Right lobe of liver (tissue), 6 donors: ENCODE data around the gene ADPRH. TPM values are rescaled to one million over a fixed set of nuclear protein-coding genes. Genes with fewer than 3 reads are reported as not detected.
A peak's percentile ranks its signal among the peaks of the same experiment; 100 is the strongest.

Source experiments
- ATAC-seq, 4 donors: fragments of 200-7000 bp; cut with Tn5 transposase; one replicate each; pipeline ENCODE4 v1.9.1; 2020; ENCODE audit warnings: mild to moderate bottlenecking in 4 of 4, moderate library complexity in 4 of 4
- DNase-seq, 3 donors: peaks; one replicate each; pipeline ENCODE4 v3.0.0-alpha.2; 2020
- H3K27ac ChIP-seq, 3 donors: fragments of 200-600 bp; one replicate each; pipeline ENCODE4 v1.8.0; 2022
- H3K27me3 ChIP-seq, 2 donors: fragments of 200-600 bp; one replicate each; pipeline ENCODE4 v1.8.0; 2022
- H3K36me3 ChIP-seq, 4 donors: fragments of 200-600 bp; sonication (generic) in 1 of 4; one replicate each; pipeline versions ENCODE4 v1.5.1 to v1.8.0; 2017 to 2022; ENCODE audit warnings: control low read depth in 1 of 4
- H3K4me1 ChIP-seq, 4 donors: fragments of 200-600 bp; sonication (generic) in 1 of 4; one replicate each; pipeline versions ENCODE4 v1.5.1 to v1.8.0; 2017 to 2022; ENCODE audit warnings: control low read depth in 1 of 4
- H3K4me3 ChIP-seq, 3 donors: fragments of 200-600 bp; one replicate each; pipeline ENCODE4 v1.8.0; 2022
- H3K9me3 ChIP-seq, 4 donors: fragments of 200-600 bp; sonication (generic) in 1 of 4; one replicate each; pipeline versions ENCODE4 v1.5.1 to v1.8.0; 2017 to 2022; ENCODE audit warnings: control low read depth in 1 of 4
- POLR2A ChIP-seq: fragments of 450-650 bp; IDR thresholded peaks from one replicate; pipeline ENCODE4 v1.6.1; 2017; ENCODE audit warnings: antibody characterized with exemption, mild to moderate bottlenecking
- WGBS: methylation state at CpG from one replicate; pipeline ENCODE4 v1.1.6; 2018; ENCODE audit warnings: low coverage, low lambda C conversion rate; ENCODE audit not compliant: insufficient coverage; ENCODE audit errors: missing lambda C conversion rate; 5-methylcytosine and 5-hydroxymethylcytosine counted together
- intact Hi-C, 2 donors: fragments of 100-400 bp; cut with DNase I; formaldehyde crosslinking; loops; one replicate each; pipeline versions ENCODE4 v1.11.2 to v1.14.1; 2022
- total RNA-seq, 6 experiments: library from RNA; depleted of rRNA in 2 of 6; stranded (reverse); fragments of >200 nt in 2 of 6; fragmentation: NEBNext Ultra II Directional in 3 of 6; extraction: Animal tissue kit (Norgen Biotek cat#: 25700) in 3 of 6; gene quantifications; one replicate each; pipeline versions ENCODE4 v1.1.0 to v1.2.4, GENCODE V29; 2016 to 2023
- TF ChIP-seq, protein P1 (sequence below), 4 donors: fragments of 200-600 bp in 3 of 4; fragments of 450-650 bp in 1 of 4; IDR thresholded peaks; one replicate each; pipeline versions ENCODE4 v1.5.1 to v1.8.0; 2016 to 2022; ENCODE audit warnings: antibody characterized with exemption in 4 of 4, mild to moderate bottlenecking in 2 of 4
- donor health status: DM: no; HTN: yes; CAD: no.
- donor health status: DM: no; HTN: no; CAD: no.
- donor health status: DM: no; HTN: no; CAD: no.
- donor health status: DM: no; HTN: yes; CAD: no.
- donor health status: DM: no; HTN: yes; CAD: no.

The ADPRH gene
- total RNA-seq, 6 experiments from 2014 or later: 2.5 to 3.8 (median 2.8) TPM

DNA sequence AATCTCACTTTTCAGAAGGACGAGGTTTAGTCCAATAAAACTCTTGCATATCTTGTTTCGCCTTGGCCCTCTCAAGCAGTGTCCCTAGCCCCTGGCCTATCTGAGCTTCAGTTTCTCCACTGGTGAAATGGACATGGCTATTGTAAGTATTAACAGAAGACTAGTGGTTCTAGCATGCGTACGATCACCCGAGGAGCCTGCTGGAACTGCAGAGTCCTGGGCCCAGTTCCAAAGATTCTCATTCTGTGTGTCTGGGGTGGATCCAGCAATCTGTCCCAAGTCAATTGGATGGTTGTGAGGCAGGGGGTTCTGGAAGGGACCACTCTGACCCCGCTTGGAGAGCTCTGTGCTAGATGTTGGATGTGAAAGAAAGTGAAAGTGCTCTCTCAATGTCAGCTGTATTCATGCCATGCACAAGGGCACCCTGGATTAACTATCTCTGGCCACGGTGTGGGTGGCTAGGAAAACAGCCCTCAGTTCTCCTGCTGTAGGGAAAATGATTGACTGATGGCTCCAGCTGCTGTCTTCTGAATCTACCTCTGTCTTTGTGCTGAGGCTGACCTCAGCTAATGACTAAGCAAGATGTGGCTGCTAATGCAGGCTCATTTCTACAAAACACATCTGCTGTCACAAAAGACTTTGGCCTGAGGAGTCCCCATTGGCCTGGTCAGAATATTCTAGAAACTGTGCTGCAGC lies 16.5 kb downstream of the ADPRH start:
- peaks cover 0 to 24% (median 10%) of the 10 kb centered on the region in 4 donors for H3K4me1 ChIP-seq
- no peaks in the 10 kb centered on the region for H3K9me3 ChIP-seq
- WGBS: 76% methylated on average over 6 of the region's 7 CpGs
- H3K27me3 ChIP-seq: no peaks in the 10 kb centered on the region
- intact Hi-C loops: no loop called here
- DNase-seq (no peak), ATAC-seq (peak; percentile 28 to 57 (median 43))
- H3K36me3 ChIP-seq: no peaks in the 10 kb centered on the region
- peak overlapping the region in 2 of 3 donors; percentile 7 to 13 for H3K27ac ChIP-seq
- TF ChIP-seq POLR2A: no peak
- TF ChIP-seq, protein P1, sequence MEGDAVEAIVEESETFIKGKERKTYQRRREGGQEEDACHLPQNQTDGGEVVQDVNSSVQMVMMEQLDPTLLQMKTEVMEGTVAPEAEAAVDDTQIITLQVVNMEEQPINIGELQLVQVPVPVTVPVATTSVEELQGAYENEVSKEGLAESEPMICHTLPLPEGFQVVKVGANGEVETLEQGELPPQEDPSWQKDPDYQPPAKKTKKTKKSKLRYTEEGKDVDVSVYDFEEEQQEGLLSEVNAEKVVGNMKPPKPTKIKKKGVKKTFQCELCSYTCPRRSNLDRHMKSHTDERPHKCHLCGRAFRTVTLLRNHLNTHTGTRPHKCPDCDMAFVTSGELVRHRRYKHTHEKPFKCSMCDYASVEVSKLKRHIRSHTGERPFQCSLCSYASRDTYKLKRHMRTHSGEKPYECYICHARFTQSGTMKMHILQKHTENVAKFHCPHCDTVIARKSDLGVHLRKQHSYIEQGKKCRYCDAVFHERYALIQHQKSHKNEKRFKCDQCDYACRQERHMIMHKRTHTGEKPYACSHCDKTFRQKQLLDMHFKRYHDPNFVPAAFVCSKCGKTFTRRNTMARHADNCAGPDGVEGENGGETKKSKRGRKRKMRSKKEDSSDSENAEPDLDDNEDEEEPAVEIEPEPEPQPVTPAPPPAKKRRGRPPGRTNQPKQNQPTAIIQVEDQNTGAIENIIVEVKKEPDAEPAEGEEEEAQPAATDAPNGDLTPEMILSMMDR (IDR thresholded peaks at IDR 0.05): no peak
- peak overlapping the region in 1 of 3 donors; percentile 1 for H3K4me3 ChIP-seq

DNA sequence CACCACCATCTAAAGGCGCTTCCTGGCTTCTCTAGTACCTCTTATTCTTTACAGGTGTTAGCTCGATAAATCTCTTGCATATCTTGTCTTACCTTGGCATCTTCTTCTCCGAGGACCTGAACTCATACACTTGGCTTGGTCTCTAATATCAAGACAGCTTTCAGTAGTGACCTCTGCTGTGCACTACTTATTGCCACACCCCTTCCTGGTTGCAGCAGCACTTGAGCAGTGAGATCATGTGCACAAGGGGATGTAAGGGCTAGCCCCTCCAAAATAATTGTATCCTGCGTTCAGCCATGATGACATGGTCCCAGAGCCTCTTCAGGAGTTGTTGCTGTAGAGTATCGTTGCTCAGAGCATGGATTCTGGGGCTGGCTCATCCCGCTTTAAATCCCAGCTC lies 17.1 kb downstream of the ADPRH start:
- intact Hi-C loops: no loop called here
- ATAC-seq (peak in 2 of 4 donors; percentile 9 to 10), DNase-seq (no peak)
- Histone ChIP-seq H3K4me3 (no peak overlapping the region), H3K4me1 (peaks cover 0 to 24% (median 10%) of the 10 kb centered on the region in 4 donors), H3K27ac (peak overlapping the region in 1 of 3 donors; percentile 87), H3K9me3 (no peaks in the 10 kb centered on the region), H3K27me3 (no peaks in the 10 kb centered on the region), H3K36me3 (no peaks in the 10 kb centered on the region)
- WGBS: 83% methylated on average over 3 of the region's 6 CpGs
- no peak for TF ChIP-seq POLR2A
- TF ChIP-seq, protein P1 (IDR thresholded peaks at IDR 0.05): no peak

DNA sequence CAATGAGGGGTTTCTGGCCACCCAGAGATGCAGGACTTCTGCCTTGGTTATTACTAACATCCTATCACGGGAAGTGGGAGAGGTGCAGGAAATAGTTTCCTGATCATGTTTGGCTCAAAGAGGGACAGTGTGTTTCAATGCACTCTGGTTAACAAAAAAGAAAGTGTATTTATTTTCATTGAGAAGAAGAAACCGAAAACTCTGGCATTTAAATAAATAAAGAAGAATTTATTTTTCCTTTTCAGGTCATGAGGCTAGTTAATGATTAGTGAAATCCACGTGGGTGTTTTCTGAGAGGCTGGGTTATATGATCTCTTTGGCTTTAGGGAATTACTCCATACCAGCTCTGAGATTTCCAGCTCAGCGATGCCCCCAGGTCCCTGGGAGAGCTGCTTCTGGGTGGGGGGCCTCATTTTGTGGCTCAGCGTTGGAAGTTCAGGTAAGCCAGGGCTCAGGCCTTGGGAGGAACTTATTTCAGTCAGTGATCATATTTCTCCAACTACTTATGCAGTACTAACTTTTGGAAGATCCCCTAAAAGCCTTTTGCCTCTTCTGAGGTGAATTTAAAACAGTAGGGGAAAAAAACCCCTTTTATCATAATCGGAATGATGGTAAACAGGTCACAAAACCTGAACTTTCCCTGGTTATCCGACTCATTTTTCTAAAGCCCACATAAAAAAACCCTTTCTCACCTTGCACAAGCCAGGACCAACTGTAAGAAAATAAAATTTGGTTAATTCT lies 18.4 kb downstream of the ADPRH start, which contains the start of gene PLA1A:
Gene PLA1A, plus strand, starts transcription at position 338 of the 741 bp plus-strand sequence. Its CDS starts 29 bp downstream, at position 367.
- peak; percentile 78 to 86 (median 80) for ATAC-seq
- 21% methylated on average over 7 of the region's 7 CpGs for WGBS
- H3K4me1 ChIP-seq: peaks cover 0 to 24% (median 10%) of the 10 kb centered on the region in 4 donors
- intact Hi-C loops: no loop called here
- H3K9me3 ChIP-seq: no peaks in the 10 kb centered on the region
- no peaks in the 10 kb centered on the region for H3K36me3 ChIP-seq
- peak within 1 kb of the TSS; percentile 45 to 87 (median 51) for H3K27ac ChIP-seq
- no peak for DNase-seq
- TF ChIP-seq, protein P1 (IDR thresholded peaks at IDR 0.05): no peak
- TF ChIP-seq POLR2A: peak; percentile 22
- peak within 1 kb of the TSS in 2 of 3 donors; percentile 15 to 19 for H3K4me3 ChIP-seq
- H3K27me3 ChIP-seq: no peaks in the 10 kb centered on the region

DNA sequence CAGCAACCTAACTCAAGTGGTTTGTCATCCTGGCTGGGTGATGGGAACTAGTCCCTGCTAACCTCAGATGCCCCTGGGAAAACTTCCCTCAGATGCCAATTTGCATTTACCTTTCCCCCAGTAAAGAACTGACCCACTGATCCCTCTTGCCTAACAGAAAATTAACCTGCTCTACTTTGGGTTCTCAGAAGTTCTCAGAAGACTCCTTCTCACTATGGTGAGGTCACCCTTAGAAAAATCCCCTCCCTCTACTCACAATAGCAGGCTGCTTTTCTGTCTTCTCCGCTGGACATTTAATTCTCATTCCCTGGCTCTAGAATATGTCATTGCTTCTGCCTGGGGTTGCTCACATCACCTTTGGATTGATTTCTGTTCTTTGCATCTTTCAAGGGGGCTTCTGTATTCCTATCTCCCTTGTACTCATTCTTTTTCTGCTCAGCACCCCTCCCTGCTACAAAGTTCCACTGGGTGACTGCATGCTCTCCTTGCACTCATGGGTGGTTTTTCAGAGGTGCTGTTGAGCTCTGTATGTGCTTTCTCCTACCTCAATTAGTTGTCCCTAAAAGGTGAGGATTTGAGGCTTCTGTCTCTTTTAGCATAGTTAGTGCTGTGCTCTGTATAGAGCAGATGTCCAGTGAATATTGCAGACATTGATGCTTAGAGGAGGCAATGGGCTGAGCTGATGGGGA lies 19.3 kb downstream of the ADPRH start:
- DNase-seq: no peak
- Histone ChIP-seq H3K27ac (peak overlapping the region in 2 of 3 donors; percentile 10 to 87), H3K4me1 (peaks cover 0 to 24% (median 10%) of the 10 kb centered on the region in 4 donors), H3K27me3 (no peaks in the 10 kb centered on the region), H3K4me3 (peak overlapping the region in 1 of 3 donors; percentile 15), H3K9me3 (no peaks in the 10 kb centered on the region), H3K36me3 (no peaks in the 10 kb centered on the region)
- intact Hi-C loops: no loop called here
- whole genome bisulfite sequencing: 80% methylated on average over 1 of the region's 1 CpG
- ATAC-seq: peak; percentile 54 to 74 (median 70)
- no peak for TF ChIP-seq POLR2A
- TF ChIP-seq, protein P1 (IDR thresholded peaks at IDR 0.05): no peak
